NCI-H2227 (cell line): ENCODE data around the gene SLC37A3.
A peak's percentile ranks its signal among the peaks of the same experiment; 100 is the strongest.

ENCODE experiments used
- DNase-seq: peaks from one replicate; lab custom pipeline; 2025; ENCODE audit not compliant: unreplicated experiment; lab: John Stamatoyannopoulos, UW

Gene SLC37A3

DNA sequence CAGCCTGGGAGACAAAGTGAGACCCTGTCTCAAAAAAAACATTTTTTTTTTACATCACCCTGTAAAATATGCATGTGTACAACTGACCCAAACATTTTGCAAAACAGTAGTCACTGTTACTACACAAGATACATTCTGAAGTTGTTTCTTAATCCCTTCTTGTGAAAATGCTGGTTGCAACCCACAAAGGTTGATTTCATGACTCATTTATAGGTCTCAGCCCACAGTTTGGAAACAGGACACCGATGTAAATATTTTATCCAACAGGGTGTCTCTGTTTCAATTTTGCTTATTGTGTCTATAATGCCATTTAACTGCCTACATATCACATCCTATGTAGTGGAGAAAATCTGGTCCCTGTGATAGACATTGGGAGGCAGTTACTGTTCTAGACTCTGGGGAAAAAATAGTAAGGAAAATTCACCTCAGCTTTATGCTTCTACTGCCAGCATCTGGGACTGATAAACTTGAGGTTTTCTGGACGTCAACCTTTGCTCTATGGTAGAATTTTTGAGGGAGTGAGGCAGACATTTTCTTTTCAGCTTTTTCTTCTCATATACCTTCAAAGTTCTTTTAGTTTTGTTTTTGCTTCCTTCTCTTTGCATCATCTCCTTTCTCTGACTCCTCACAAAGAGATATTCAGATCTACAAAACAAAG lies 4.0 kb upstream of the SLC37A3 start:
- no peak for DNase-seq

- DNase-seq = no peak
These were observed 2.1 kb upstream of the SLC37A3 start for GRCh38 chr7:140400381-140400780.

- no peak for DNase-seq
These were observed 491 bp upstream of the SLC37A3 start for GRCh38 chr7:140398821-140399220.

DNA sequence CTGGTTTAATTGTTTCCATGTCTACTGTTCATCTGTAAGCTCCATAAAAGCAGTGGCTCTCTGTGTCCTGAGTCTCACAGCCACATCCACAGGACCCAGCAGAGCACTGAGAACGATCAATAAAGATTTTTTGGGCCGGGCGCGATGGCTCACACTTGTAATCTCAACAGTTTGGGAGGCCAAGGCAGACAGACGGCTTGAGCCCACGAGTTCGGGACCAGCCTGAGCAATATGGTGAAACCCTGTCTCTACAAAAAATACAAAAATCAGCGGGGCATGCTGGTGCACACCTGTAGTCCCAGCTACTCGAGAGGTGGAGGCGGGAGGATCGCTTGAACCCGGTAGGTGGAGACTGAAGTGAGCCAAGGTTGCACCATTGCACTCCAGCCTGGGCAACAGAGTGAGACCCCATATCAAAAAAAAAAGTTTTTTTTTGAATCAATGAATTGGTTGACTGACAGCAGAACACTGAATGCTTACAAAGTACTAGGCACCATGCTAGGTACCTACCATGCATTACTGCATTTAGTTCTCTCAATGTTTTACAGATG lies 4.5 kb downstream of the SLC37A3 start:
- DNase-seq = no peak

GRCh38 chr7:140391634-140392033 lies 6.7 kb downstream of the SLC37A3 start:
- DNase-seq = no peak

DNA sequence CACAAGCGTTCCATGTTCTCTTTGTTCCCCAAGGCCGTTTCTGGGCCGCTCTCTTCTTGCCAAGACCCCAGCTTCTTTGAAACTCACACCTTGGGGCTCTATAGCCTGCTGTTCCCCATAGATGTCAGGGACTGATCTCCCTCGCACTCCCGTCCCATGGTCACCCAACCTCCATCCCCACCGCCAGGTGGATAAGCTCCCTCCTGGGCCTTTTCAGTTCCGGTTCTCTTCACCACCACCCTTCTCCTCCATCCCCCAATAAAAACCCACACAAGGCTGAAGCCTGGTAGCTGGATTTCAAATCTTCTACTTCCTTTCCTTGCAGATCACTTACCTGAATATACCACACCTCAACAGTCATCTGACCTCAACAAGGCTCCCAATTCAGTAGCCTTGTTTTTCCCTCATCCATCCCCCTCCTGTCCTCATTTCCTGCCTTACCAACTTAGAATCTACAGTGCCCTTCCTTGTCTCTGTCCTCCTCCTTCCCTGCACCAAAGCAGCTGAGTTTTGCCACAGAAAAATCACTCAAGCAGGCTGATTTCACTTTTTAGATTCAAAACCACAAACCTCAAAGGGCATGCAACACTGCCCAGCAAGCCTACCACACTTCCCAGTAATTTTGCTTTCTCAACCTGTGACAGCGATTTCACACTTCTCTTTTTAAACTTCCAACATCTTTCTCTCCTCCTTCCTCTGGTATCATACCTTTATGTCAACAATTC lies 7.7 kb downstream of the SLC37A3 start:
- DNase-seq = no peak

- DNase-seq = no peak
These were observed 8.3 kb downstream of the SLC37A3 start for GRCh38 chr7:140390034-140390433.

DNA sequence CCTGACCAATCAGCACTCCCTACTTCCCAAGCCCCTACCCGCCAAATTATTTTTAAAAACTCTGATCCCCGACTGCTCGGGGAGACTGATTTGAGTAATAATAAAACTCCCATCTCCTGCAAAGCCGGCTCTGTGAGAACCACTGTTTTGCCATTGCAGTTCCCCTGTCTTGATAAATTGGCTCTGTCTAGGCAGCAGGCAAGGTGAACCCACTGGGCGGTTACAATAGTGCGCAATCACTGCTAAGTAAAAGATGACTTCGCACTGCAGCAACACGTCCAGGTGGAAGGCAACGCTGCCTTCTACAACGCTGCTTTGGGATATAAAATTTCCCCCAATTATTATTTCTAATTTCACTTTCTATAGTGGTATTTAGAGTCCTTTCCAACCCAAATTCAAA lies 8.9 kb downstream of the SLC37A3 start:
- no peak for DNase-seq

DNA sequence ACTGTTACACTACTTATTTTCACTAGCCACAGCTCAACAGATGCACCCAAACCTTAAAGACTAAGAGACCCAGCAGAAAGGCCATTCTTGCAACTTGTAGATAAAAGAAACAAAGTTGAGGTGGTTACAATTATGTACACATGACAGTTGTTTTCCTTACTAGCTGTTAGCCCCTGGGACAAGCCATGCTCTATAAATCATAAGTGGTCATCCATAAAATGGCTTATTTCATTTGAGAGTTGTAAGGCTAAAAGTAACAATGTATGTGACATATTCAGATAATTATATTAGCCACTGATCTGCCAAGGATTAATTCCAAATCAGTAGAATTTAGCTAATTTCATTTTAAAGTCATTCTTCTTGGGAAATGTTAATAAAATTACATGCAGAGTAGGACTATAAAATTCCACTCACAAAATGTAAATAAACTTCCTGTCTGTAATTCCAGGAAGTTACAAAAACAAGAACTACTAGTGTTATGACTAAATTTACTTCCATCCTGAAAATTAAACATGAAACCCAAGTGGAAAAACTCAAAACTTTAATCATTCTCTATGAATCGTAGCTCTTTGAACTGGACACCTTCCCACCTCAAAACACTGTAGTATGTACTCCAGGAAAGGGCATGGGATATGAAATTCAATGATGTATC lies 13.3 kb downstream of the SLC37A3 start:
- no peak for DNase-seq

- DNase-seq = no peak
These were observed 14.2 kb downstream of the SLC37A3 start for GRCh38 chr7:140383954-140384713.

GRCh38 chr7:140375892-140376730 lies 22.2 kb downstream of the SLC37A3 start:
- no peak for DNase-seq

GRCh38 chr7:140375323-140375722 lies 23.0 kb downstream of the SLC37A3 start:
- DNase-seq = no peak

GRCh38 chr7:140369294-140369693 lies 29.0 kb downstream of the SLC37A3 start:
- no peak for DNase-seq

- no peak for DNase-seq
These were observed 30.8 kb downstream of the SLC37A3 start for GRCh38 chr7:140367528-140367927.

DNA sequence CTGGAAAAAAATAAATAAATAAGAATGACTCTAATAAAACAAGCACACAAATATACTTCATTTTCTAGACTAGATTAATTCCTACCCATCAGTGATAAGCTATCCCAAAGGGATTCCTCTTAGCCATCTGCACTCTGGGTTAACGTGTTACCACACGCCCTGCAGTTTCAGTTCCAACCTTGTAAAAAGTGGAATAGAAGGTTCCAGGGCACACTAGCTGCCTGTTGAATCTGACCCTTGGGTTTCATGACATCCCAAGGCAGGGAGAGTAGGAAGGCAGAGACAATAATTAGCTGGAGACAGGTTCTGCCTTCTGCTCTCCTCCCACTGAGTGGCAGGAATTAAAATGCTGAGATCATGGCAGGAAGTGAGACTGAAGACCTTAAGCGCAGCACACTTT lies 33.5 kb downstream of the SLC37A3 start:
- DNase-seq = peak; percentile 25

DNA sequence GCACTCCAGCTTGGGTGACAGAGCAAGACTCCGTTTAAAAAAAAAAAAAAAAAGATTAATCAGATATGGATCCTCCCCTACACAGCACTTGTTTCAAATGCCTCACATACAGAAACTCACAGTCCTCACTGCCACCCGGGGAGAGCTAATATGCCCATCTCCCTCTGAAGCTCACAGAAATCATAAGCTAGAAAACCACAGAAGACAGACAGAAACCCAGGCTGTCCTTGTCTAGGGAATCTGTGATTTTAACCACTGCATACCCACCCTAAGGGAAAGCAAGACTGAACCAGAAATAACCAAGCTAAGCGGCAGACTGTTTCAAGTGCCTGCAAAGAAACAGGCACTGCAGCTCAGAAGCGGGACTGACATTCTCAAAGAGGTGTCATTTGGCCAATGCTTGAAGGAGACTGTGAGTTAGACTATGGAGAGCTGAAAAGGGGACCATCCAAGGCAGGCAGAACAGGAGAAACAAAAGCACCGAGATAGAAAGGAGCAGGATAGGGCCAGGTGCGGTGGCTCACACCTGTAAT lies 37.6 kb downstream of the SLC37A3 start:
- DNase-seq = no peak

GRCh38 chr7:140358412-140359051 lies 39.8 kb downstream of the SLC37A3 start:
- DNase-seq = no peak

DNA sequence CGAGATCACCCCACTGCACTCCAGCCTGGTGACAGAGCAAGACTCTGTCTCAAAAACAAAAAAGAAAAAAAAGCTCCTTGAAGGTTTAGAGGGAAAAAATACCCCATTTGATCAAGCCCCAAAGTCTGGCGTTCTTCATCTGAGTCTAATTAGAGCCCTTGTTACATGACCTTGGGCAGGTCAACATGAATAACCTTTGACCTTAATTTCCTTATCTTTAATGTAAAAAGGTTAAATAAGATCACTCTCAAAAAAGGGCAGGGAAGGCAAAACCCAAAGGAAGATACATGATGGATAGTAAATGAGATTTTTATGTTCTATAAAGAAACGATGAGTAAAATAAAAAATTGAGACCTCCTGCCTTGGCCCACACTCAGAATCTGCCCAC lies 40.3 kb downstream of the SLC37A3 start:
- no peak for DNase-seq

- no peak for DNase-seq
These were observed 48.3 kb downstream of the SLC37A3 start for GRCh38 chr7:140350056-140350455.
